ENCODE measurements around the gene MCF2L2. TPM values are rescaled to one million over a fixed set of nuclear protein-coding genes. Genes with fewer than 3 reads are reported as not detected.
A peak's percentile ranks its signal among the peaks of the same experiment; 100 is the strongest.

Gene MCF2L2
- total RNA-seq, 1 donor from 2014 or later = 1.1 TPM

DNA sequence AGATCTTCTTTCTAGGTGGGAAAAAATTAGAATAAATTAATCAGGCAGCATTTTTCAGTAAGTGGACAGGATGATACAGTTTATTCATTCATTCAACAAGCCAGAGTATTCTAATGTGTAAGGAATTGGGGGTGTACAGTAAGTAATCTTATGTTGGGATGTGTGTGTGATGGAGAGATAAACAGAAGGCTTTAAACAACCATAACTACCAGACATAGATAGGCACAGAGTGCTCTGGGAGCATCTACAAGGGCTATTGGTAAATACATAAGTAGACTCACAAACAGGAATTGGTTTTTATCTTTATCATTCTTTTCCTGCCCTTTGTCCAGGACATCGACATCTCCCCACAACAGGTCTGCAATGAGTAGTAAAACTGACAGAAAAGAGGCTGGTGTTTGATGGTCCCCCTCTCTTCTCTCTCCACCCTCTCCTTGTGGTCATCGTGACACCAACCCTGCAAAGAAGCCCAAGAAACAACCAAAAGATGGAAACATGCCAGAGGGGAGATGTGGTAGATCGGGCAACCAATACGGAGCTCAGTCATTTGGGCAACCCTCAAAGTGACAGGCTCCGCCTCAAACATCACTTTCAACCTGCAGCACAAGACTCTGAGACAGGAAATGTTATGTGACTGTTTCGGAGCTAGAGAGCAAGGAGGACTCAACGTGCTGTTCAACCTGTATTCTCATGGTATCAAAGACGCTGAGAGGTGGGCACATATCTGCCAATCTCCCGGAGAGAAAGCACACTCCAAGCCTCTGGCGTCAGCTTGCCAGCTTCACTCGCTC lies 204.0 kb downstream of the MCF2L2 start:
- intact Hi-C loops (cut with DNase I) = no loop called here
- DNase-seq (ENCODE audit: low spot score) = no peak

DNA sequence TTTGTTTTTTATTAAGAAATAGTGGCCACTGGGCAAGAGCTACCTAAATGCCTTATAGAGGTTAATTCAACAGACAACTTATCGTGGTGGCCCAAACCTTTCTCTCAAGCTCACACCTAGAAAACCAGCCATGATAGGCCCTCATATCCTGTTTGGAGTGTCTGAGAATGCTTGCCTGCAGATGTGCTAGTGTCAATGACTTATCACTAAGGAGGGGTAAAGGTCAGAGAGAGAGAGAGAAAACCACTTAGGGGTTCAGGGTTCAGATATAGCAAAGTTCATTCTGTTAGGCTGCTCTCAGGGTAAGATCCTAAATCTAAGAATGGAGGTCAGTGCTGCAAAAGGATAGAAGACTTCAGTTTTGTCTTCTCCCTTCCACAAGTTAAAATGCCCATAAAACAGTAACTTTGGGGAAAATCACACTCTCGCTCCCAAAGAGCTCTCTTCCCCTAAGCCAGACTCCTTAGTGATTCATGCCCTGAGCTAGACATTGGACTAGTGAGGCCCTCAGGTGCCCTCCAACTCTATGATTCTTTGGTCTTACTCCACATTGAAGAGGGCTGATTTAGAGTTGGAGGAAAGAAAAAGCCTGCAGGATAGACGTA lies 205.7 kb downstream of the MCF2L2 start:
- intact Hi-C loops (cut with DNase I) = no loop called here
- no peak for DNase-seq (ENCODE audit: low spot score)

DNA sequence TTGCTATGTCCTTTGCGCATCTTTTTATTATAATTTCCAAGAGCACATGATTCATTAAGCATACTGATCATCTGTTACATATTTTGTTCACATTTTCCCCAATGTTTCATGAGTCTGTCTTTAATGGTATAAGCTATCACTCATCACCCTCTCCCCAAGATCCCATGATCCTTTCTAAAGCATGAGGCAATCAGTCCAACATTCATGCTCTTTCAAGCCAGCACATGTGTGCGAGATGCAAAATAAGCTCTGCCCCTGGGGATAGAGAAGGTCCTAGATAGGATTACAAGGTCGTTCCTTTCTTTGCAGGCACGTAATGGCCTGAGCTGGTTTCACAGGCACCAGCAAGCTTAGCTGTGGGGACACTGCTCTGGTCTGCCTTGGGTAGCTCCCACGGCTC lies 207.6 kb downstream of the MCF2L2 start:
- intact Hi-C loops (cut with DNase I) = no loop called here

DNA sequence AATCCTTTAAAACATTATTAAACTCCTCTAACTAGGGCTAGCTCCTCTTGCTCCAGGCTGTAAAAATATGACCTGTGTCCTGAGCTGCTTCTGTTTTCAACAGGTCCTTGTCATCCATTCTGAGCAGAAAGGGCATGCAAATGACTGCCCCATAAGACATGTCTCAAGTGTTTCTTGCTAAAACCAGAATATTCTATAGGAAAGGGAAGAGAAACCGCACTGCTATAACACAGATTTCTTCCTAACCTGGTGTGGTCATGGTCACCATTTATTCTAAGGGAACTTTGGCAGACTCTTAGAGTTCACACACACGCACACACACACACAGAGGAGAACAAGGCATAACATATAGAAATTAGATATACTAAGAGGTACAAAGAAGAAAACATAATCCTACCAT lies 209.6 kb downstream of the MCF2L2 start:
- DNase-seq (ENCODE audit: low spot score) = no peak
- intact Hi-C loops (cut with DNase I) = no loop called here

More for the DNA sequence above, 207.6 kb downstream of the MCF2L2 start:
- no peak for DNase-seq (ENCODE audit: low spot score)

DNA sequence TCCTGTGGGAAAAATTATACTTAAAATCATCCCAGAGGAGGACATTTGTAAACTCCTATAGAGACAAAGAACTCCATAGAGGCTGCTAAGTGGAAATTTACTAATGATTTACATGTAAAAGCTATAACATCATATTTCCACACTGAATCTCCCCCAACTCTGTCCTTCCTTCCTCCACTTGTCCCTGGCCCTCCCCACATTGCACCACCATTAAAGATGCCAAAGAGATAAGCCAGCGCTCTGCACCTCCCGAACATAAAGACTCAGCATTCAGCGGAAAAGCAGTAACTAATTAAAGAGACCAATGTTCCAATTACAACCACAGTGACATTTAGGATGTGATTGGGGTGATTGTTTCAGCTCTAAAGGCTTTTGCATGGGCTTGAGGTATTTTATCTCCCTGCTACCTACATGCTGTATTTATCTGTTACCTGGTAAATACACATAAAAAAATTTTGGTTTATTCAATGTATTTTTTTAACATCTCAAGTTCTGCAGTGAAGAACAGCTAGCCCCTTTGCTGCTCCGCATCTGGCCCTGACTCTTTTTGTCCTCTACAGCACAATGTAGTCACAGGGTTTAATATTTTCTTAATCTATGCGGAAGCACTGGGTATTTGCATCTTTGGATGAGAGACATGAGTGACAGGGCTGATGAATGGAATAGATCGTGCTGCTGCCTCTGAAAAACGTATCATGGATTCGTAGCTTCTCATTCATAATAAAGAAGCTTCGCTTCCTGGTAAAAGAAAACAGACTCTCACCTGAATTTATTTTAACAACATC lies 210.7 kb downstream of the MCF2L2 start:
- intact Hi-C loops (cut with DNase I) = no loop called here
- no peak for DNase-seq (ENCODE audit: low spot score)

DNA sequence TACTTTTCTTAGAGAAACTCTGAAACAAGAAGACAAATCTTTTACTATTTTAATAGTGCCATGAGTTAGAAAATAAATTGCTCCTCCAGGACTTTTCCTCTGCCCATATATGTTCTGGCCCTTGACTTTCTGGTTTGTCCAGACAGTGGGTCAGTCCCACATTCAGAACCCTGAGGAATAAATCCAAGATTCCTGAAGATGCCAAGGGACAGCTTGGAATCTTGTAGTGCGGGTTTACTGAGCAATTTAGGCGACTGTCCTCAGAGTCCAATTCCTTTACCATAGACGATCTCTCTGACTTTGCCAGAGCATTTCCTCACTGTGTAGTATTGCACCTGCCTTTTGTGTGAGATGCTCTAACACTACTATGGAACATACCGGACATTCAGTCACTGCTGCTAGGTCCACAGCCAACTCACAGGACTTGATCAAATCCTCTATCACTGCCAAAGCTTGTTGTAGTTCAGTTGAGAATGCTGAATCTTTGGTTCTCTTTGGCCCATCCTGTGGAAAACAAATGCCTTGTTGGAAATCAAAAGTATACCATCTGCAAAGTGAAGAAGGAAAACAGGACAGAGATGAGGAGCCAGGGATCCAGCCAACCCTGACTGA lies 212.7 kb downstream of the MCF2L2 start:
- intact Hi-C loops (cut with DNase I) = no loop called here
- no peak for DNase-seq (ENCODE audit: low spot score)

DNA sequence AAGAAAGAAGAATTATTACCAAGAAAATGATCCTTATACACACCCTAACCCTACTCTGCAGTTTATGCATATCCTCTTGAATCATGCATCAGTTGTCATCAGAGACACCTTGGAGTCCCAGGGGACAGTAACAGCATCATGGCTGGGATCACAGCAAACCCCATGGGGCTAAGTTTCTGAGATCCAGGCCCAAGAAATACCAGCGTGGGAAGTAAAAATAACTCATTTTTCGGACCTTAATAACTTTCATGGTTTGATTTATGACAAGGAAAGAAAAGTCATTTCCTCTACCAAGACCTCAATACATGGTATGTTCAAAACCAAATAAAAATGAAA lies 214.2 kb downstream of the MCF2L2 start:
- intact Hi-C loops (cut with DNase I) = no loop called here
- DNase-seq (ENCODE audit: low spot score) = no peak

DNA sequence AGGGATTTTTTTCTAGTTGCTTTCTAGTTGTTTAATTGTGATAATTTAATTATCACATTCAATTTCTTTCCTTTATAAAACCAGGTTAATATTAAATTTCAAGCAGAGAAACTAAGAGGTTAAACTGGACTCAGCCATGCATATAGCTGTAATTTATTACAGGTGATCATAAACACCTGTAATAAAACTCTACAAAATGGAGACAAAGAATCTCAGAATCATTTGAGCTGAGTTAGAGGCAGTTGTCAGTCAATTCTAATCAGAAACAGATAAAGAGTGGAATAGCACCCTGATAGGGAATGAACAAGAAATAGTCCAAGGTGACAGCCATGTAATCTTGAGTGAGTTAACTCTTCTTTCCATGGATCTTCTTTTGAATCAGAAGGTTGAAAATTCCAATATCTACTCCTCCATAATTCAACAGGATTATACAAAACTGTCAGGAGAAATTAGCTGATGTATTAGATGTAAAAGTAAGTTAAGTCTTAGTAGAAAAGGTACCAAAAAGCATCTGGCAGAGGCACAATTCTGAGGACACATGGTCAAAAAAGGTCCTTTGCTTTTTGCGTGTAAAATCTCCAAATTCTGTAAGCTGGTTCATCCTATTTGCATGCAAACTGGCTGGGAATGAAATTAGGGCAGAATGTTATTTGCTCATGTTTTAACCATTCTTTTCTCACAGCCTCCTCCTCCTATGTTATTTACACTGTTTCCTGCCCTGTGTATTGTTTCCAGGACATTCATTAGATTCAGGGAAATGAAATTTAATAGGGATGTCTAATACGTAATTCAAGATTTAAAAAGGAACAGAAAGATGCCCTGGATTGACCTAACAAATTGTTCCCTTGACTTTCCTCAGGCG lies 214.8 kb downstream of the MCF2L2 start:
- intact Hi-C loops (cut with DNase I) = no loop called here
- DNase-seq (ENCODE audit: low spot score) = no peak

DNA sequence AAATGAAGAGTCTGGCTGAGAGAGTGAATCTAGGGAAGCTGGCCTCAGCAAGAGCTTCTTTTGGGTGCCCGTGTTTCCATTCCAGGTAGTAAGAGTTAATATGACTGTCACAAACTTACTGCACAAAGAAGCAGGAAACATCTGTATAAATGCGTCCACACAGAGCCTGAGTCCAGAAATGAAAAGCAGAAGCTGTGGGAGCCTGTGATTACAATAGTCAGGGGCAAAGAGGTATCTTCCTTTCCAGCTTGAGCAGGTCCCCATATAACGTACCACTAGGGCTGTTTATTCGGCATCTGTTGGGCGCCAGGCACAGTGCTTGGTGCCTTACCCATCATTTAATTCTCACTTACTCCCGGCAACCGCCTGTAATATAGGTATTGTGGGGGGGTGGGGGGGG lies 215.9 kb downstream of the MCF2L2 start:
- intact Hi-C loops (cut with DNase I) = no loop called here
- DNase-seq (ENCODE audit: low spot score) = no peak

DNA sequence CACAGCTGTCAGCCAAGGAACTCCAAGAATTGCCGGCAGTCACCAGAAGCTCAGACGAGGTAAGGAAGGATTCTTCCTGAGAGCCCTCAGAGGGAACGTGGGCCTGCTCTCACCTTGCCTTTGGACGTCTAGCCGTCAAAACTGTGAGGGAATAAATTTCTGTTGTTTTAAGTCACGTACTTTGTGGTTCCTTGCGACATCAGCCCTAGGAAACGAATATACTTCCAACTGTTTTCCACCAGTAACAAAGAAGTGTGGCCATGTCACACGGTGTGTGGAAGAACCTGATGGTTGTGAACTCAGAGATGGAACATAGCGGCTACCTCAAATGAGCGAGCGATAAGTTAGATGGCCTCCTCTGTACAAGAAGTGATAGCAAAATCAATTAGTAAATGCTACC lies 216.3 kb downstream of the MCF2L2 start:
- no peak for DNase-seq (ENCODE audit: low spot score)
- intact Hi-C loops (cut with DNase I) = no loop called here

DNA sequence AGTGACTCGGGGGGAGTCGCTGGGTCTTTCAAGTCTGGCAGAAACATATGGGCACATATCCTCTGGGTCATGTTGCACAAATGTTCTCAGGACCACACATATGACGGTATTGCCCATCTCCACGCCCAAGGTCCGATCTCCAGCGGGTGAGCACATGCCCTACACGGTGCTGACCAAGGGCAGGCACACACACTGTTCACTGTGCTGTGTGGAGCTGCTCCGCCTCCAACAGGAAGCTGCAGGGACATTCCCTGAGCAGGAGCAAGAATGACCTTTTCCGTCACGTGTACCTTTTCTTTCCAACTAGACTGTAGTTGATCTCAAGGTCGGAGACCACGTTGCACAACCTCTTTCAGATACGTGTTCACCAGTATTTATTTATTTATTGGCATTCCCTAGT lies 217.1 kb downstream of the MCF2L2 start:
- intact Hi-C loops (cut with DNase I) = no loop called here
- peak; percentile 84 for DNase-seq (ENCODE audit: low spot score)

DNA sequence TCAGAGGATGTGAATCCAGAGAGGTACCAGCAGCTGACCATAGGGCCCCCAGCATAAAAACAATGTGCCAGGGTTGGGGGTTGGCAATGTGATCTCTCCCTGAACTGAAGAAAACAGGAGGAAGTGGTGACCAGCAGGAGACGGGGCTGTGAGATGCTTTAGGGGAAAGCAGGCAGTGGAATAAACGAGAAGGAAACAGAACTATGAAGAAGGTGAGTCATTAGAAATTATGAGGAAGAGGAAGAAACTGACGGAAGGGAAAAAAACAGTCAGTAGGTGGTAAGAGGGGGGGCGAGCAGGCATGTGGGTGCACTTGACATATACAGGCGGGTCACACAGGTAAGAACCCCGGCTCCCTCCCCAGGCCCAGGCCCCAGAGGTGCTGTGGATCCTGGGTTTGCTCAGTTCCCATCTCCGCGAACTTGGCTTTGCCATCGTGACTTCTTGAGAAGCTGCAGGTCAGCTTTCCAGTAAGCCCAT lies 217.5 kb downstream of the MCF2L2 start:
- intact Hi-C loops (cut with DNase I) = no loop called here
- peak; percentile 82 for DNase-seq (ENCODE audit: low spot score)

DNA sequence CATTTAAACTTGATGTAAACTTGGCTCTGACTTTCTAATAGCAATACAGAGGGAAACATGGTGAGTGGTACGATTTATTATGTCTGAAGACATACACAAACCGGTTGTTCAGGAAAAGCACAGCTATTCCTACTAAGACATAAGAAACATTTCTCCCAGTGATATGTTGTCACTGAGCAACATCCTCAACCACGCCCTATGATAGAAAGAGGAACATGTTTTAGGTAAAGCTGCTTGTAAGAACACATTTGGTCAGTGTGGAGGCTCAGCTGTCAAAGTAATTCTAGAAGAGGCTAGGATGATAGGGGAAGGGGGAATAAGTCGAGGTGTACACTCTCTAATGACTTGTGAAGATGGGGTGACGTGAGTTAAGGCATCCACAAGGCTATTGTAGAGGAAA lies 218.1 kb downstream of the MCF2L2 start:
- DNase-seq (ENCODE audit: low spot score) = no peak
- intact Hi-C loops (cut with DNase I) = no loop called here

DNA sequence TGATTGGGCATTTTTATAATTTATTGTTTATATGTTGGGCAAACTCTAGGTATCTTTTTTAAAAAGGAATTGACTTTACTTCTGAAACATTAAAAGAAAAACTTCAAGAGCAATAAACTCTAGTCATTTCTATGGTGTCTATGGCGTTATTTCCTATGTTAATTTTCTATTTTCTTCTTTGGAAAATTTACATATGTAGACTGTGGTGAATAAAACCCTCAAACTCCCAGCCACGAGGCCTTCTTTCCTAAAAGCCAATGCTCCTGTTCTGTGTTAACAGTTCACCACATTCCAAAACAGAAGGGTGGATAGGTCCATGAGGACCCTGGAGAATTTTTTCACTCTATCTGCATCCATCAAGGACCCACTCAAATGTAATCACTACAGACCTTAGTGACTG lies 219.6 kb downstream of the MCF2L2 start:
- DNase-seq (ENCODE audit: low spot score) = no peak
- intact Hi-C loops (cut with DNase I) = no loop called here

DNA sequence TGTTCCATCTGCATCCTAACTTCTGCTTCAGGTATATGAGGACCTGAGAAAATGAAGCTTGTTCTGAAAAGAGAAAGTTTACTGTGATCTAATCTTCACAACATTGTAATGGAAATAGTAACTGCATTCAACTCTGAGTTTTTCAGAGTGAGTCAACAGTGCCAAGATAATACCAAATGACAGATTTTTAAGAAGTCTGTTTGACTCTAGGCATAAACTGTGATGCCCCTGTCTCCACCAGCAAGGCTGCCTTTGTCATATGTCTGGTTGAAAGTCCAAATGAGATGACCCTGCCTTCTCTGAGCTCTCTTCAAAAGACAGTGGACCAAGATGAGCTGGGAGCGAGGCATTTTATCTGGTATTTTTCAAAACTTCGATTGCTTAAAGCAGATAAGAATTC lies 220.2 kb downstream of the MCF2L2 start:
- DNase-seq (ENCODE audit: low spot score) = no peak
- intact Hi-C loops (cut with DNase I) = no loop called here

DNA sequence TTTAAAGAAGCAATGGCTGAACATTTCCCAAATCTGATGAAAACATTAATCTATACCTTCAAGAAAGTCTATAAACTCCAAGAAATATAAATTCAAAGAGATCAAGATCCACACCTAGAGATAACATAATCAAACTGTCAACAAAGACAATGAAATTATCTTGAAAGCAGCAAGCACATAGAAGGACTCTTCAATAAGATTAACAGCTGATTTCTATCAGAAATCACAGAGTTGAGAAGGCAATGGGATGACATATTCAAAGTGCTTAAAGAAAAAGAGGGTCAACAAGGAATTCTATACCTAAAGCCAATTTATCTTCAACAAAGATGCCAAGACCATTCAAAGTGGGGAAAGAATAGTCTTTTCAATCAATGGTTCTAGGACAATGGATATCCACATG lies 224.7 kb downstream of the MCF2L2 start:
- DNase-seq (ENCODE audit: low spot score) = no peak
- intact Hi-C loops (cut with DNase I) = no loop called here

DNA sequence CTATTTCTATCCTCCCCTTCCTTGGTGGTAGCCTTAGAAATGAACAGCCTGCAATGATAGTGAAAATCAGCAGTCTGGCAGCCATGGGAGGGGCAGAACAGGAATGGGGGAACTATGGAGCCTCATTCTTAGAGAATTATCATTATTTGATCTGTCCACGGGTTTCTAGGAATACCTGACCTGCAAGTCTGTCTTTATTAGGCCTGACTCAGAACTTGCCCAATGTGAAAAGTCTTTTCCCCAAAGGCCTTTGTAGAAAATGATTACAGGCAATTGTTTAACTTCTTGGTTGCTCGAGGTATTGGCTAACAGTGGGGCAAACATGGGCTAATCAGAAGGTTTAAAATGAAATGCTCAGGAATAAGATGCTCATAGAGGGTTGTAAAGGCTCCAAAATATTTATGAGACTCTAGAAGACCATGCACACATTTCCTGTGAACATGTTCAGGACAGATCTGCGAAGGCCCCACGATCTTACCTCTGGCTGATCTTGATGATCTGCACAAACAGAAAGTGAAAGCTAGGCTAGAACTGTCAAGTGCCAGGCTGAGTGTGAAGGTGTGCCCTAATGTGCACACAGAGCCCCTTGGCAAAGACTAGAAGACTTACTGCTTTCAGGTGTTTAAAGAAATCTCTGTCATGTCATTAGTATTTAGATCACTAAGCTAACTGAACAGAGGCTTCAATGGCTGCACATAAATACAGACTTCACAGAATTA lies 226.3 kb downstream of the MCF2L2 start:
- intact Hi-C loops (cut with DNase I) = no loop called here
- DNase-seq (ENCODE audit: low spot score) = no peak

DNA sequence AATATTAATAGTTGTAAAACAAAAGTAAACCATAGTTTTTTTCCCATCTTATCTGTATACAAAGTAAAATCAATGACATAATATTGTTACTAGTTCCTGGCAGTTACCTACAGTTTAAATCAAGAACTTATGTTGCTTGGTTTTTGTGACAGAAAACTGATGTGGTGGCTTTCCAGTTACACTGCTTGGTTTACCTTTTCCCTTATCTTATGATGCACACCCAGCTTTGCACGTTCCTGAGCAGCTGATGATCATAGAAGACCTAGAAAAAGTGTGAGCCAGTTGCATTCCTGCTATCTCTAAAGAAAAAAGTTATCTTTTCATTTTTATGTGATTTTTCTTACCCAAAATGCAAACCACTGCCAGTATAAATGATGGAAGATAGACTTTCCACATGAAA lies 229.5 kb downstream of the MCF2L2 start:
- intact Hi-C loops (cut with DNase I) = no loop called here
- no peak for DNase-seq (ENCODE audit: low spot score)

DNA sequence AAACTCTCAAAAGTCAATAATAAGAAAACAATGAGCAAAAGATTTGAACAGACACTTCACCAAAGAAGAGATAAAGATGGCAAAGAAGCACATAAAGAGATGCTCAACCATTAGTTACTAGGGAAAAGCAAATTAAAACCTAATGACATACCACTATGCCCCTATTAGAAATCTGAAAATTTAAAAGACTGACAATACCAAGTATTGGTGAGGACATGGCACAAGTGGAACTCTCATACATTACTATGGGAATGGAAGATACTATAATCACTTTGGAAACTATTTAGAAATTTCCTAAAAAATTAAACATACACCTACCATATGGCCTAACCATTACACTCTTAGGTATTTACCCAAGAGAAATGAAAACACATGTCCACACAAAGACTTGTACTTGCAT lies 230.7 kb downstream of the MCF2L2 start:
- DNase-seq (ENCODE audit: low spot score) = no peak
- intact Hi-C loops (cut with DNase I) = no loop called here

Data from cardiac septum (tissue), 1 donor.